ENCODE data around the gene METTL21C.

METTL21C gene

GRCh38 chr13:102721800-102722231 is 27.0 kb upstream of the METTL21C start:
- Histone ChIP-seq H3K27ac (ENCODE audit: low read depth, low read length) (no peak overlapping the region), H3K36me3 (ENCODE audit: low read length) (no peaks in the 10 kb centered on the region), H3K4me2 (ENCODE audit: low read depth, low read length, poor library complexity, severe bottlenecking) (no peak overlapping the region), H3K4me3 (ENCODE audit: insufficient read depth, low read length, poor library complexity, severe bottlenecking) (no peak overlapping the region), H2AFZ (ENCODE audit: low read depth, low read length, severe bottlenecking) (no peak overlapping the region), H3K9ac (ENCODE audit: low read length) (no peak overlapping the region), H3K27me3 (ENCODE audit: low read length) (no peaks in the 10 kb centered on the region), H4K20me1 (ENCODE audit: low read depth, low read length) (no peaks in the 10 kb centered on the region), H3K9me2 (replicated peaks; ENCODE audit: insufficient read depth, low read length) (no peaks in the 10 kb centered on the region), H3K79me2 (ENCODE audit: insufficient read depth, low read length) (no peaks in the 10 kb centered on the region), H3K9me3 (ENCODE audit: insufficient read depth, low read length) (no peaks in the 10 kb centered on the region), H3F3A (ENCODE audit: insufficient read depth) (no peaks in the 10 kb centered on the region)
- TF ChIP-seq, protein P1, sequence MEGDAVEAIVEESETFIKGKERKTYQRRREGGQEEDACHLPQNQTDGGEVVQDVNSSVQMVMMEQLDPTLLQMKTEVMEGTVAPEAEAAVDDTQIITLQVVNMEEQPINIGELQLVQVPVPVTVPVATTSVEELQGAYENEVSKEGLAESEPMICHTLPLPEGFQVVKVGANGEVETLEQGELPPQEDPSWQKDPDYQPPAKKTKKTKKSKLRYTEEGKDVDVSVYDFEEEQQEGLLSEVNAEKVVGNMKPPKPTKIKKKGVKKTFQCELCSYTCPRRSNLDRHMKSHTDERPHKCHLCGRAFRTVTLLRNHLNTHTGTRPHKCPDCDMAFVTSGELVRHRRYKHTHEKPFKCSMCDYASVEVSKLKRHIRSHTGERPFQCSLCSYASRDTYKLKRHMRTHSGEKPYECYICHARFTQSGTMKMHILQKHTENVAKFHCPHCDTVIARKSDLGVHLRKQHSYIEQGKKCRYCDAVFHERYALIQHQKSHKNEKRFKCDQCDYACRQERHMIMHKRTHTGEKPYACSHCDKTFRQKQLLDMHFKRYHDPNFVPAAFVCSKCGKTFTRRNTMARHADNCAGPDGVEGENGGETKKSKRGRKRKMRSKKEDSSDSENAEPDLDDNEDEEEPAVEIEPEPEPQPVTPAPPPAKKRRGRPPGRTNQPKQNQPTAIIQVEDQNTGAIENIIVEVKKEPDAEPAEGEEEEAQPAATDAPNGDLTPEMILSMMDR (IDR thresholded peaks at IDR 0.05; ENCODE audit: insufficient read depth, low read length, poor library complexity, severe bottlenecking) = no peak
- no peak for TF ChIP-seq EZH2phosphoT487 (conservative IDR thresholded peaks at IDR 0.05; ENCODE audit: low read length)

DNA sequence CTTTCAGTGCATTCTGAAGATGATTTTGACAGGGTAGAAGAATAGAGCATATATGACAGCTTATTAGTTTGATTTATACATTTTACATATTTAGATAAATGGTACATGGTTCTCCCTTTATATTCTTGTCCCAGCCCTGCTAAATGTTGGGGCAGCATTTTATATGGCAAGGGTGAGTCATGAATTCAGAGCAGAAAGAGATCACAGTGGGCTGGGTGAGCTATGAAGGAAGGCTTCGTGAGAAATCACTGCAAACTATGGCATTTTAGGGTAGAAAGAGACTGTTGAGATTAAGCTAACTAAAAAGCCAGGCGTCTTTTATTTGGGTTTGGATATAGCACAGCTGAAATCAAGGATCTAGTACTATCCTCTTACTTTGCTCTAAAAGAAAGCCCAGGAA is 23.9 kb upstream of the METTL21C start:
- no peak overlapping the region for H3K9ac ChIP-seq (ENCODE audit: low read length)
- H3K27ac ChIP-seq (ENCODE audit: low read depth, low read length) = no peak overlapping the region
- no peaks in the 10 kb centered on the region for H3K27me3 ChIP-seq (ENCODE audit: low read length)
- H3K9me2 ChIP-seq (replicated peaks; ENCODE audit: insufficient read depth, low read length) = no peaks in the 10 kb centered on the region
- H3K4me3 ChIP-seq (ENCODE audit: insufficient read depth, low read length, poor library complexity, severe bottlenecking) = no peak overlapping the region
- H4K20me1 ChIP-seq (ENCODE audit: low read depth, low read length) = no peaks in the 10 kb centered on the region
- no peaks in the 10 kb centered on the region for H3F3A ChIP-seq (ENCODE audit: insufficient read depth)
- H3K4me2 ChIP-seq (ENCODE audit: low read depth, low read length, poor library complexity, severe bottlenecking) = no peak overlapping the region
- no peaks in the 10 kb centered on the region for H3K9me3 ChIP-seq (ENCODE audit: insufficient read depth, low read length)
- no peak overlapping the region for H2AFZ ChIP-seq (ENCODE audit: low read depth, low read length, severe bottlenecking)
- TF ChIP-seq, protein P1 (IDR thresholded peaks at IDR 0.05; ENCODE audit: insufficient read depth, low read length, poor library complexity, severe bottlenecking) = no peak
- no peak for TF ChIP-seq EZH2phosphoT487 (conservative IDR thresholded peaks at IDR 0.05; ENCODE audit: low read length)
- no peaks in the 10 kb centered on the region for H3K79me2 ChIP-seq (ENCODE audit: insufficient read depth, low read length)
- H3K36me3 ChIP-seq (ENCODE audit: low read length) = no peaks in the 10 kb centered on the region

DNA sequence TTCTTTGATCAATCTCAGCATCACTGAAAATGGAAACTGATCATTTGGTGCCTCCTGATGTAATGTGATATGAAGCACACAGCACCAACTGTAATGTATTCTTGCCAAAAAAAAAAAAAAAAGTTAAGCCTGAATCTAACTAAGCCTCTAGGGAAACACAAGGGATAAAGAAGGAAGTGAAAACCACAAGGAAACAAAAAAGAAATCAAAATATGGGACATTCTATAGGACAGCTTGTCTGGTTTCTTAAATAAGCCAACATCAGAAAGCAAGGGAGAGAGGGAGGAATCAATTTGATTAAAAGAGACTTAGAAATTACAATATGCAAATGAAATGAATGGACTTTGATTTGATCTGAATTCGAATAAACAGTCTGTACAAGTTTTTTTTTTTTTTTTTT is 20.6 kb upstream of the METTL21C start:
- no peaks in the 10 kb centered on the region for H3K36me3 ChIP-seq (ENCODE audit: low read length)
- no peaks in the 10 kb centered on the region for H3K27me3 ChIP-seq (ENCODE audit: low read length)
- H3K79me2 ChIP-seq (ENCODE audit: insufficient read depth, low read length) = no peaks in the 10 kb centered on the region
- H3K9me3 ChIP-seq (ENCODE audit: insufficient read depth, low read length) = no peaks in the 10 kb centered on the region
- H3F3A ChIP-seq (ENCODE audit: insufficient read depth) = no peaks in the 10 kb centered on the region
- H2AFZ ChIP-seq (ENCODE audit: low read depth, low read length, severe bottlenecking) = no peak overlapping the region
- no peak overlapping the region for H3K9ac ChIP-seq (ENCODE audit: low read length)
- H4K20me1 ChIP-seq (ENCODE audit: low read depth, low read length) = no peaks in the 10 kb centered on the region
- TF ChIP-seq EZH2phosphoT487 (conservative IDR thresholded peaks at IDR 0.05; ENCODE audit: low read length) = no peak
- TF ChIP-seq, protein P1 (IDR thresholded peaks at IDR 0.05; ENCODE audit: insufficient read depth, low read length, poor library complexity, severe bottlenecking) = no peak
- no peak overlapping the region for H3K4me2 ChIP-seq (ENCODE audit: low read depth, low read length, poor library complexity, severe bottlenecking)
- no peak overlapping the region for H3K27ac ChIP-seq (ENCODE audit: low read depth, low read length)
- no peaks in the 10 kb centered on the region for H3K9me2 ChIP-seq (replicated peaks; ENCODE audit: insufficient read depth, low read length)
- H3K4me3 ChIP-seq (ENCODE audit: insufficient read depth, low read length, poor library complexity, severe bottlenecking) = no peak overlapping the region

Measured in SU-DHL-6 (cell line).